CD14-positive monocyte (primary cell): Measurements from ENCODE around the gene GALNT10. TPM values are rescaled to one million over a fixed set of nuclear protein-coding genes. Genes with fewer than 3 reads are reported as not detected.
A peak's percentile ranks its signal among the peaks of the same experiment; 100 is the strongest.

Experiments used
- DNase-seq, 3 donors: peaks; one replicate each; pipeline ENCODE4 v3.0.0-alpha.2; 2011 to 2022
- H2AFZ ChIP-seq: 2 replicates; pipeline ENCODE4 v1.6.0; 2012; ENCODE audit warnings: mild to moderate bottlenecking, low read depth, low read length, inconsistent platforms; ENCODE audit not compliant: insufficient read depth, poor library complexity, severe bottlenecking
- H3K27ac ChIP-seq, 2 donors: 1 replicate in 1 of 2; 2 replicates in 1 of 2; pipeline ENCODE4 v1.5.1; 2012 to 2013; ENCODE audit warnings: low read length in 2 of 2, control low read depth in 1 of 2, inconsistent platforms in 1 of 2, low read depth in 1 of 2, mild to moderate bottlenecking in 1 of 2
- H3K27me3 ChIP-seq, 2 donors: one replicate each; pipeline versions ENCODE4 v1.6.0 to v1.6.1; 2011 to 2013; ENCODE audit warnings: low read length in 2 of 2; ENCODE audit not compliant: control insufficient read depth in 2 of 2, insufficient read depth in 2 of 2
- H3K36me3 ChIP-seq, 2 donors: replicated peaks in 1 of 2; 1 replicate in 1 of 2; 2 replicates in 1 of 2; pipeline versions ENCODE4 v1.5.1 to v1.6.1; 2012 to 2013; ENCODE audit warnings: low read length in 2 of 2, control low read depth in 1 of 2, inconsistent platforms in 1 of 2, mild to moderate bottlenecking in 1 of 2; ENCODE audit not compliant: insufficient read depth in 2 of 2, control insufficient read depth in 1 of 2
- H3K4me1 ChIP-seq, 2 donors: 1 replicate in 1 of 2; 2 replicates in 1 of 2; pipeline versions ENCODE4 v1.5.1 to v1.6.1; 2012 to 2013; ENCODE audit warnings: low read length in 2 of 2, control low read depth in 1 of 2, inconsistent platforms in 1 of 2, mild to moderate bottlenecking in 1 of 2, moderate library complexity in 1 of 2; ENCODE audit not compliant: insufficient read depth in 2 of 2, control insufficient read depth in 1 of 2
- H3K4me2 ChIP-seq: replicated peaks from 2 replicates; pipeline ENCODE3; 2012; ENCODE audit warnings: low read length, moderate library complexity, mild to moderate bottlenecking; ENCODE audit not compliant: poor library complexity, severe bottlenecking; ENCODE audit errors: extremely low read depth
- H3K4me3 ChIP-seq, 3 experiments: fragments of 200-600 bp in 1 of 3; sonication (generic) in 1 of 3; replicated peaks in 1 of 3; 1 replicate in 2 of 3; 2 replicates in 1 of 3; pipeline ENCODE4 v1.5.1; 2011 to 2013; ENCODE audit warnings: low read length in 3 of 3, mild to moderate bottlenecking in 3 of 3, control low read depth in 2 of 3, low read depth in 2 of 3, inconsistent platforms in 1 of 3, moderate library complexity in 1 of 3
- H3K79me2 ChIP-seq: 2 replicates; pipeline ENCODE4 v1.6.0; 2012; ENCODE audit warnings: mild to moderate bottlenecking, control low read depth, inconsistent platforms, low read length, moderate library complexity; ENCODE audit not compliant: insufficient read depth
- H3K9ac ChIP-seq: 2 replicates; pipeline ENCODE4 v1.6.0; 2017; ENCODE audit warnings: low read length, mild to moderate bottlenecking; ENCODE audit not compliant: insufficient read depth, poor library complexity, severe bottlenecking
- H3K9me3 ChIP-seq, 2 donors: replicated peaks in 1 of 2; 1 replicate in 1 of 2; 2 replicates in 1 of 2; pipeline versions ENCODE4 v1.5.1 to v1.6.1; 2012 to 2013; ENCODE audit warnings: low read length in 2 of 2, control low read depth in 1 of 2; ENCODE audit not compliant: control insufficient read depth in 1 of 2, insufficient read depth in 1 of 2
- H4K20me1 ChIP-seq: 2 replicates; pipeline ENCODE4 v1.6.0; 2012; ENCODE audit warnings: mild to moderate bottlenecking, low read length, control low read depth, moderate library complexity; ENCODE audit not compliant: insufficient read depth
- H3K27ac Mint-ChIP-seq, 7 donors: one replicate each; pipeline ENCODE4 v1.8.0; 2020; ENCODE audit warnings: mild to moderate bottlenecking in 7 of 7, mixed read lengths in 7 of 7, moderate library complexity in 6 of 7, inconsistent platforms in 2 of 7
- H3K27me3 Mint-ChIP-seq, 3 donors: one replicate each; pipeline ENCODE4 v1.8.0; 2021 to 2022; ENCODE audit warnings: low read depth in 3 of 3, mild to moderate bottlenecking in 3 of 3, mixed read lengths in 3 of 3, moderate library complexity in 3 of 3, inconsistent platforms in 1 of 3
- H3K36me3 Mint-ChIP-seq, 2 donors: one replicate each; pipeline ENCODE4 v1.8.0; 2020; ENCODE audit warnings: mixed read lengths in 2 of 2, inconsistent platforms in 1 of 2, mild to moderate bottlenecking in 1 of 2
- H3K4me1 Mint-ChIP-seq: one replicate; pipeline ENCODE4 v1.8.0; 2020; ENCODE audit warnings: mild to moderate bottlenecking, mixed read lengths
- H3K4me3 Mint-ChIP-seq, 2 donors: one replicate each; pipeline ENCODE4 v1.8.0; 2020; ENCODE audit warnings: mild to moderate bottlenecking in 2 of 2, mixed read lengths in 2 of 2, moderate library complexity in 1 of 2
- H3K9me3 Mint-ChIP-seq, 7 donors: one replicate each; pipeline ENCODE4 v1.8.0; 2020 to 2022; ENCODE audit warnings: mixed read lengths in 7 of 7, mild to moderate bottlenecking in 6 of 7, moderate library complexity in 6 of 7, inconsistent platforms in 2 of 7
- WGBS: methylation state at CpG from one replicate; pipeline ENCODE4 v1.1.5; 2013; ENCODE audit warnings: missing lambda C conversion rate; ENCODE audit not compliant: insufficient coverage; 5-methylcytosine and 5-hydroxymethylcytosine counted together
- intact Hi-C, 2 donors: fragments of 100-400 bp; cut with micrococcal nuclease; formaldehyde crosslinking; loops; one replicate each; pipeline versions ENCODE4 v1.15.0 to v1.15.1; 2023
- polyA plus RNA-seq, 3 donors: library from polyadenylated mRNA; depleted of rRNA in 1 of 3; unstranded in 2 of 3; stranded (reverse) in 1 of 3; fragments of 300-500 nt in 2 of 3; fragments of >200 nt in 1 of 3; fragmentation: Illumina TruSeq in 2 of 3; gene quantifications; 1 replicate in 2 of 3; 2 replicates in 1 of 3; pipeline ENCODE4 v1.2.3, GENCODE V29; 2012 to 2021
- TF ChIP-seq, protein P1 (sequence below): fragments of 200-600 bp; IDR thresholded peaks from one replicate; pipeline ENCODE4 v1.8.0; 2022; ENCODE audit warnings: antibody characterized with exemption, mild to moderate bottlenecking

GALNT10 gene
- polyA plus RNA-seq, 3 donors = 6.2 to 11.6 (median 7.3) TPM

- TF ChIP-seq, protein P1, sequence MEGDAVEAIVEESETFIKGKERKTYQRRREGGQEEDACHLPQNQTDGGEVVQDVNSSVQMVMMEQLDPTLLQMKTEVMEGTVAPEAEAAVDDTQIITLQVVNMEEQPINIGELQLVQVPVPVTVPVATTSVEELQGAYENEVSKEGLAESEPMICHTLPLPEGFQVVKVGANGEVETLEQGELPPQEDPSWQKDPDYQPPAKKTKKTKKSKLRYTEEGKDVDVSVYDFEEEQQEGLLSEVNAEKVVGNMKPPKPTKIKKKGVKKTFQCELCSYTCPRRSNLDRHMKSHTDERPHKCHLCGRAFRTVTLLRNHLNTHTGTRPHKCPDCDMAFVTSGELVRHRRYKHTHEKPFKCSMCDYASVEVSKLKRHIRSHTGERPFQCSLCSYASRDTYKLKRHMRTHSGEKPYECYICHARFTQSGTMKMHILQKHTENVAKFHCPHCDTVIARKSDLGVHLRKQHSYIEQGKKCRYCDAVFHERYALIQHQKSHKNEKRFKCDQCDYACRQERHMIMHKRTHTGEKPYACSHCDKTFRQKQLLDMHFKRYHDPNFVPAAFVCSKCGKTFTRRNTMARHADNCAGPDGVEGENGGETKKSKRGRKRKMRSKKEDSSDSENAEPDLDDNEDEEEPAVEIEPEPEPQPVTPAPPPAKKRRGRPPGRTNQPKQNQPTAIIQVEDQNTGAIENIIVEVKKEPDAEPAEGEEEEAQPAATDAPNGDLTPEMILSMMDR = no peak
- H3K36me3 Mint-ChIP-seq = peaks cover 31 to 53% of the 10 kb centered on the region in 2 donors
Observed at GRCh38 chr5:154302161-154302560, 111.6 kb downstream of the GALNT10 start.

DNA sequence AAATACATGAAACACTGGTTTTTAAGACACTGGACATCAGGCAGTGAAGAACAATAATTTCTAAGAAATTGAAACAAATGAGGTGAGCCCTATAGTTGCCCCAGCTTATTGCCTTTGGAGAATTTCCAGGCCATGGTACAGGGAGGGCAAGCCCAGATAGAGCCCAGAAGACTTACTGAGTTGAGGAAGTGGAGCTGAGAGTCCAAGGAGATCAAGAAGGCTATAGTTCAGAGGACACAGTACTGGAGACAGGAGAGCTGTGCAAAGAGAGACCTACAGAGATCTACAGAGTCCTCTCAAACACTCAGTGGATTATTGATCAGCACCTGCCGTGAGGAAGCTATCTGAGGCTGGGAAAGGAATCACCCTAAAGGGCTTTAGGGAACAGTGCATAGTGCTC, 112.6 kb downstream of the GALNT10 start:
- H3K27ac Mint-ChIP-seq = peak overlapping the region in 1 of 7 donors; percentile 72
- H3K9me3 Mint-ChIP-seq = peaks cover 9 to 18% (median 12%) of the 10 kb centered on the region in 7 donors
- H2AFZ ChIP-seq = no peak overlapping the region
- peaks cover 6 to 8% of the 10 kb centered on the region in 2 donors for H3K4me1 ChIP-seq
- H3K36me3 ChIP-seq = peaks cover 4 to 35% of the 10 kb centered on the region in 2 donors
- H3K4me3 Mint-ChIP-seq = no peak overlapping the region
- no peak overlapping the region for H3K4me2 ChIP-seq
- no peak overlapping the region for H3K4me3 ChIP-seq
- H3K9me3 ChIP-seq = peaks cover 0 to 5% of the 10 kb centered on the region in 2 donors
- H3K27me3 ChIP-seq = no peaks in the 10 kb centered on the region
- H3K27ac ChIP-seq = no peak overlapping the region
- TF ChIP-seq, protein P1 = no peak
- no peaks in the 10 kb centered on the region for H3K79me2 ChIP-seq
- peaks cover 0 to 2% (median 0%) of the 10 kb centered on the region in 3 donors for H3K27me3 Mint-ChIP-seq
- H3K36me3 Mint-ChIP-seq = peaks cover 26 to 53% of the 10 kb centered on the region in 2 donors
- no peak for DNase-seq
- H3K9ac ChIP-seq = no peak overlapping the region
- no peaks in the 10 kb centered on the region for H4K20me1 ChIP-seq
- H3K4me1 Mint-ChIP-seq = peaks cover 10% of the 10 kb centered on the region
- WGBS = no CpG with 5 or more reads among the region's 1 CpG
- intact Hi-C loops = no loop called here

More at GRCh38 chr5:154302161-154302560, 111.6 kb downstream of the GALNT10 start:
- H3K27me3 ChIP-seq = no peaks in the 10 kb centered on the region
- Mint-ChIP-seq H3K27ac (no peak overlapping the region), H3K4me3 (no peak overlapping the region), H3K27me3 (peaks cover 0 to 2% (median 0%) of the 10 kb centered on the region in 3 donors), H3K4me1 (peaks cover 18% of the 10 kb centered on the region), H3K9me3 (peaks cover 9 to 18% (median 12%) of the 10 kb centered on the region in 7 donors)
- H3K79me2 ChIP-seq = no peaks in the 10 kb centered on the region
- intact Hi-C loops = no loop called here
- no peak overlapping the region for H2AFZ ChIP-seq
- no peak for DNase-seq
- no peak overlapping the region for H3K4me3 ChIP-seq
- no peak overlapping the region for H3K9ac ChIP-seq
- H3K4me2 ChIP-seq = no peak overlapping the region
- peaks cover 4 to 35% of the 10 kb centered on the region in 2 donors for H3K36me3 ChIP-seq
- no peaks in the 10 kb centered on the region for H4K20me1 ChIP-seq
- no peak overlapping the region for H3K27ac ChIP-seq
- peaks cover 12 to 16% of the 10 kb centered on the region in 2 donors for H3K4me1 ChIP-seq
- WGBS = 95% methylated on average over 5 of the region's 5 CpGs
- H3K9me3 ChIP-seq = peaks cover 0 to 5% of the 10 kb centered on the region in 2 donors
